Mesendoderm (in vitro differentiated cells): ENCODE measurements around the gene GORASP2.

ENCODE experiments used
- DNase-seq: peaks from one replicate; pipeline ENCODE4 v3.0.0; 2013
- H2AK5ac ChIP-seq: 2 replicates; pipeline ENCODE4 v1.6.1; 2013; ENCODE audit warnings: low read length, inconsistent platforms
- H2BK120ac ChIP-seq: 2 replicates; pipeline ENCODE4 v1.6.1; 2013; ENCODE audit warnings: low read depth, mild to moderate bottlenecking, low read length, moderate library complexity, mixed read lengths
- H2BK15ac ChIP-seq: replicated peaks from 2 replicates; pipeline ENCODE4 v1.6.1; 2013; ENCODE audit warnings: low read depth, mild to moderate bottlenecking, moderate library complexity
- H2BK5ac ChIP-seq: 2 replicates; pipeline ENCODE4 v1.6.1; 2013; ENCODE audit warnings: low read length, inconsistent platforms
- H3K18ac ChIP-seq: 2 replicates; pipeline ENCODE4 v1.6.1; 2013; ENCODE audit warnings: mild to moderate bottlenecking, low read length, mixed read lengths
- H3K23ac ChIP-seq: one replicate; pipeline ENCODE4 v1.6.1; 2013; ENCODE audit warnings: low read length
- H3K27ac ChIP-seq: 2 replicates; pipeline ENCODE4 v1.5.1; 2013; ENCODE audit warnings: low read depth, mild to moderate bottlenecking, inconsistent platforms, low read length, moderate library complexity
- H3K27me3 ChIP-seq: 2 replicates; pipeline ENCODE4 v1.6.1; 2013; ENCODE audit warnings: low read length, control low read depth, mild to moderate bottlenecking, inconsistent platforms; ENCODE audit not compliant: insufficient read depth, poor library complexity
- H3K36me3 ChIP-seq: 2 replicates; pipeline ENCODE4 v1.6.1; 2013; ENCODE audit warnings: low read length, inconsistent platforms; ENCODE audit not compliant: control insufficient read depth, insufficient read depth
- H3K4ac ChIP-seq: one replicate; pipeline ENCODE4 v1.6.1; 2013; ENCODE audit warnings: low read depth, mild to moderate bottlenecking, low read length, moderate library complexity
- H3K4me1 ChIP-seq: 2 replicates; pipeline ENCODE4 v1.6.1; 2013; ENCODE audit warnings: low read depth, low read length, inconsistent platforms; ENCODE audit not compliant: control insufficient read depth
- H3K4me2 ChIP-seq: 2 replicates; pipeline ENCODE4 v1.6.1; 2013; ENCODE audit warnings: low read length
- H3K4me3 ChIP-seq: 2 replicates; pipeline ENCODE4 v1.5.1; 2013; ENCODE audit warnings: mild to moderate bottlenecking, low read length
- H3K56ac ChIP-seq: one replicate; pipeline ENCODE4 v1.6.1; 2013; ENCODE audit warnings: low read length
- H3K79me1 ChIP-seq: 2 replicates; pipeline ENCODE4 v1.6.1; 2013; ENCODE audit warnings: low read length, inconsistent platforms
- H3K79me2 ChIP-seq: 2 replicates; pipeline ENCODE4 v1.6.1; 2013; ENCODE audit warnings: mild to moderate bottlenecking, low read length; ENCODE audit not compliant: control insufficient read depth, insufficient read depth
- H3K9ac ChIP-seq: 2 replicates; pipeline ENCODE4 v1.6.1; 2013; ENCODE audit warnings: low read length, inconsistent platforms
- H4K5ac ChIP-seq: one replicate; pipeline ENCODE4 v1.6.1; 2013; ENCODE audit warnings: low read length
- H4K8ac ChIP-seq: one replicate; pipeline ENCODE4 v1.6.1; 2013; ENCODE audit warnings: low read depth, mild to moderate bottlenecking, control low read depth, low read length, moderate library complexity
- WGBS: extraction: QIAGEN DNeasy Blood & Tissue Kit; methylation state at CpG from one replicate; pipeline ENCODE4 v1.1.7; 2013; ENCODE audit warnings: low lambda C conversion rate, missing lambda C conversion rate; ENCODE audit not compliant: insufficient coverage; ENCODE audit errors: extremely low coverage; 5-methylcytosine and 5-hydroxymethylcytosine counted together

The GORASP2 gene

DNA sequence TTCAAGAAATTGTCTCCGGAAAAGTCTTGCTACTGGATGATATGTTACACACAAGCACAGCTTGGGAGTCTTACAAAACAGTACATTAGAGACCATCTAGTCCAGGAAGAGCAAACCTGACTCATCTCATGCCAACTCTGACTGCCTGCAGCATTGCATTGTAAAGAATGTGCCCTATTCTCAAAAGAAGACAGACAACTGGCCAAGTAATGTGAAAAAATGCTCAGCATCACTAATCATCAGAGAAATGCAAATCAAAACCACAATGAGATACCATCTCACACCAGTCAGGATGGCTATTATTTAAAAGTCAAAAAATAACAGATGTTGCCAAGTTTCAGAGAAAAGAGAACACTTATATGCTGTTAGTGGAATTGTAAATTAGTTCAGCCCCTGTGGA, 42.7 kb upstream of the GORASP2 start:
- Histone ChIP-seq H3K79me2 (no peaks in the 10 kb centered on the region), H2BK5ac (no peak overlapping the region), H3K36me3 (no peaks in the 10 kb centered on the region), H2AK5ac (no peak overlapping the region), H3K56ac (no peak overlapping the region), H3K4ac (no peak overlapping the region), H3K79me1 (no peaks in the 10 kb centered on the region), H3K4me2 (no peak overlapping the region), H3K4me3 (no peak overlapping the region), H3K18ac (no peak overlapping the region), H4K8ac (no peak overlapping the region), H3K4me1 (no peaks in the 10 kb centered on the region), H4K5ac (no peak overlapping the region), H2BK120ac (no peak overlapping the region), H3K27me3 (no peaks in the 10 kb centered on the region), H3K9ac (no peak overlapping the region), H2BK15ac (no peak overlapping the region), H3K23ac (no peak overlapping the region), H3K27ac (no peak overlapping the region)
- DNase-seq, result no peak
- WGBS, result no CpG with 5 or more reads among the region's 1 CpG

GRCh38 chr2:170887496-170887895, 41.6 kb upstream of the GORASP2 start:
- Histone ChIP-seq H2AK5ac (no peak overlapping the region), H3K18ac (no peak overlapping the region), H3K4me2 (no peak overlapping the region), H3K27ac (no peak overlapping the region), H2BK5ac (no peak overlapping the region), H3K23ac (no peak overlapping the region), H4K8ac (no peak overlapping the region), H4K5ac (no peak overlapping the region), H2BK15ac (no peak overlapping the region), H3K9ac (no peak overlapping the region), H3K79me2 (no peaks in the 10 kb centered on the region), H3K79me1 (no peaks in the 10 kb centered on the region), H3K56ac (no peak overlapping the region), H3K4me1 (no peaks in the 10 kb centered on the region), H3K4me3 (no peak overlapping the region), H3K36me3 (no peaks in the 10 kb centered on the region), H3K4ac (no peak overlapping the region), H2BK120ac (no peak overlapping the region), H3K27me3 (no peaks in the 10 kb centered on the region)
- no peak for DNase-seq

- Histone ChIP-seq H3K9ac (no peak overlapping the region), H3K4me2 (no peak overlapping the region), H3K27me3 (no peaks in the 10 kb centered on the region), H3K18ac (no peak overlapping the region), H3K79me2 (no peaks in the 10 kb centered on the region), H2AK5ac (no peak overlapping the region), H2BK5ac (no peak overlapping the region), H3K4me1 (no peaks in the 10 kb centered on the region), H2BK15ac (no peak overlapping the region), H3K27ac (no peak overlapping the region), H3K56ac (no peak overlapping the region), H3K23ac (no peak overlapping the region), H3K4me3 (no peak overlapping the region), H4K8ac (no peak overlapping the region), H2BK120ac (no peak overlapping the region), H3K36me3 (no peaks in the 10 kb centered on the region), H4K5ac (no peak overlapping the region), H3K79me1 (no peaks in the 10 kb centered on the region), H3K4ac (no peak overlapping the region)
- no peak for DNase-seq
- WGBS, result no CpG with 5 or more reads among the region's 3 CpGs
Observed at GRCh38 chr2:170887896-170888295, 41.2 kb upstream of the GORASP2 start.

DNA sequence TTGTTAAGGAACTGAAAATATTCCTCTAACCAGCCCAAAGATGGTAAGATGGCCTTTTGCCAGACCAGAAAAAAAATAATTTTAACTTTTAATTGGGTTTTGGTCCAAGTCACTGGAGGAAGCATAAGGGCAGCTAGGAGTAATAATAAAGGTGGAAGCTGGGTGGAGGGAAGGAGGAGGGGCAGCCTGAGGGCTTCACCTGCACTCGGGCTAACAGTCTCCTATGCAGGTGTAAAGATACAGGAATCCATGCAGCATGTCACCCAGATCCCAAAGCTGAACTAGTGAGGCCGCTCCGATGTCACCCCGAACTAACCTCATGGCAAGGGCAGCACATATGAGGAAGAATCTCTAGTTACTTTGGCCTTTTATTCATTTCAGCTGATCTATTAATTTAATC, 37.2 kb upstream of the GORASP2 start:
- H3K9ac ChIP-seq, result no peak overlapping the region
- H3K4me2 ChIP-seq, result no peak overlapping the region
- no peak overlapping the region for H2AK5ac ChIP-seq
- no CpG with 5 or more reads among the region's 4 CpGs for WGBS
- H3K27ac ChIP-seq, result no peak overlapping the region
- no peak overlapping the region for H4K5ac ChIP-seq
- no peak overlapping the region for H4K8ac ChIP-seq
- H3K4me3 ChIP-seq, result no peak overlapping the region
- no peaks in the 10 kb centered on the region for H3K4me1 ChIP-seq
- no peak for DNase-seq
- H3K56ac ChIP-seq, result no peak overlapping the region
- H3K4ac ChIP-seq, result no peak overlapping the region
- no peaks in the 10 kb centered on the region for H3K36me3 ChIP-seq
- H3K27me3 ChIP-seq, result no peaks in the 10 kb centered on the region
- no peak overlapping the region for H3K18ac ChIP-seq
- no peak overlapping the region for H3K23ac ChIP-seq
- H2BK5ac ChIP-seq, result no peak overlapping the region
- no peak overlapping the region for H2BK120ac ChIP-seq
- no peak overlapping the region for H2BK15ac ChIP-seq
- no peaks in the 10 kb centered on the region for H3K79me1 ChIP-seq
- no peaks in the 10 kb centered on the region for H3K79me2 ChIP-seq

DNA sequence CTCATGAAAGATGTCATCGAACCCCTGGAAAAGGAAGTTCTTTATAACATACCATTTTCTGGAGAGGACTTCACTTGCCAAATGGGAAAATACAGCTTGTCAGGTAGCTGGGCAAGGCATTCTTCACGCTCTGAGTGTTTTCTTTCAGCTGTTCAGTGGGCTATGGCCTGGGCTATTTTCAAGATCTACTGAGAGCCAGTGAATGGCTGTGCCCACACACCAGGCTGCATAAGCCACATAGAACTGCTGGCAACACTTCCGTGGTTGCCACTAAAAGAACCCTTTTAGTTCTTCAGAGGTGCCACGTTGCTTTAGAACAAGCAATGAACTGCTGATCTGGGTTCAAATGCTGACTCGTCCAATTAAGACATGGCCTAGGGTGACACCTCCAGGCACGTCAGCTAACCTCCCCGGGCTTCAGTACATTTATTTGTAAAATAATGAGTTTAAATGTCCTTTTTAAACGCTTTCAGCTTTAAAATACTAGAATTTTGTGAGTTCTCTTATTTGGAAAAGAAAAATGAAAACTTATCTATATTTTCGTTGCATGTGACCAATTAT, 36.6 kb upstream of the GORASP2 start:
- WGBS, result no CpG with 5 or more reads among the region's 9 CpGs
- no peak overlapping the region for H3K56ac ChIP-seq
- H4K5ac ChIP-seq, result no peak overlapping the region

DNA sequence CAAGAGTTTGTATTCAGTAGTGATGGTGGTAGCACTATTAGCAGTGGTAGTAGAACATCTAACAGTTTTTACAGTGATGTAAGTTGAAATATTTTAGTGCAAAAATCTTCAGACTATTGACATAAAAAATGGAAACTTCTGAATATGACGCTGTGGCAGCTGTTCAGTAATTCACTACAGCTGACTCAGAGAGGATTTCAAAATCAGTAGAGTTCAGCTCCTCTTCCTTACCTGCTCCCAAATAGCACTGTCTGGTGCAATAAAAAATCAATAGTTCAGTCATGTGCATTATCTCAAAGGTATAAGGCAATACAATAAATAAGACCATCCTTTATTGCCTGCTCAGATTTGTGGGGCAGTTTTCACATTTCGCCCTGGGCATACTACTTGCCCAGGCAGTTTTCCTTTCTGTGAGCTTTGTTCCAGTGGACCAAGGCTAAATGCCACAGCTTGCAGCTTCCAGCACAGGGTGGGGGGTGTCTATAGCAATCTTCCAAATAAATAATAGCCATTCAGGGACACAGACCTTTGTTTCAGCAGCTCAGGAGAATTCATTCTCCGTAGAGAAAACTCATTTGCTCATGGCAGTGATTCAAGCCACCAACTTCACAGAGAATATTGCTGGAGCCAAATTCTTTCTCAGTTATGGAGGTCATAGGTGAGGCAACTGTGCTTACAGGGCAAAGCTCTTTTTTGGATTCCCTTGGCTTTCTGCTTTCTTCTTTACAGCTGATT, 33.9 kb upstream of the GORASP2 start:
- no peak overlapping the region for H4K5ac ChIP-seq
- H2BK5ac ChIP-seq, result no peak overlapping the region
- H3K9ac ChIP-seq, result no peak overlapping the region
- H3K4me3 ChIP-seq, result no peak overlapping the region
- H3K79me2 ChIP-seq, result no peaks in the 10 kb centered on the region
- no CpG with 5 or more reads among the region's 3 CpGs for WGBS
- H3K4ac ChIP-seq, result no peak overlapping the region
- no peak overlapping the region for H3K18ac ChIP-seq
- DNase-seq, result no peak
- H3K4me1 ChIP-seq, result no peaks in the 10 kb centered on the region
- H3K4me2 ChIP-seq, result no peak overlapping the region
- no peak overlapping the region for H3K56ac ChIP-seq
- H3K27me3 ChIP-seq, result no peaks in the 10 kb centered on the region
- H3K23ac ChIP-seq, result no peak overlapping the region
- no peak overlapping the region for H2BK15ac ChIP-seq
- no peak overlapping the region for H2AK5ac ChIP-seq
- H3K27ac ChIP-seq, result no peak overlapping the region
- no peaks in the 10 kb centered on the region for H3K36me3 ChIP-seq
- no peak overlapping the region for H4K8ac ChIP-seq
- H2BK120ac ChIP-seq, result no peak overlapping the region
- no peaks in the 10 kb centered on the region for H3K79me1 ChIP-seq

More for the DNA sequence above, 36.6 kb upstream of the GORASP2 start:
- Histone ChIP-seq H3K4ac (no peak overlapping the region), H3K18ac (no peak overlapping the region), H3K27ac (no peak overlapping the region), H3K9ac (no peak overlapping the region), H4K8ac (no peak overlapping the region), H2BK120ac (no peak overlapping the region), H2BK15ac (no peak overlapping the region), H3K4me3 (no peak overlapping the region), H2BK5ac (no peak overlapping the region), H3K23ac (no peak overlapping the region), H3K79me2 (no peaks in the 10 kb centered on the region), H3K79me1 (no peaks in the 10 kb centered on the region), H3K36me3 (no peaks in the 10 kb centered on the region), H3K4me1 (no peaks in the 10 kb centered on the region), H3K4me2 (no peak overlapping the region), H2AK5ac (no peak overlapping the region), H3K27me3 (no peaks in the 10 kb centered on the region)
- no peak for DNase-seq
